HG03103 (cell line): Measurements from ENCODE around the gene MC1R.
"Not testable (repeated sequence)": the region's sequence is repeated elsewhere in the genome, so short reads cannot be mapped to it uniquely, and the experiment has no call there.

ENCODE experiments used
- ATAC-seq: cut with Tn5 transposase; IDR thresholded peaks from one replicate; pipeline ENCODE4 v1.9.1; 2021; ENCODE audit warnings: low read depth; ENCODE audit not compliant: unreplicated experiment

MC1R gene

DNA sequence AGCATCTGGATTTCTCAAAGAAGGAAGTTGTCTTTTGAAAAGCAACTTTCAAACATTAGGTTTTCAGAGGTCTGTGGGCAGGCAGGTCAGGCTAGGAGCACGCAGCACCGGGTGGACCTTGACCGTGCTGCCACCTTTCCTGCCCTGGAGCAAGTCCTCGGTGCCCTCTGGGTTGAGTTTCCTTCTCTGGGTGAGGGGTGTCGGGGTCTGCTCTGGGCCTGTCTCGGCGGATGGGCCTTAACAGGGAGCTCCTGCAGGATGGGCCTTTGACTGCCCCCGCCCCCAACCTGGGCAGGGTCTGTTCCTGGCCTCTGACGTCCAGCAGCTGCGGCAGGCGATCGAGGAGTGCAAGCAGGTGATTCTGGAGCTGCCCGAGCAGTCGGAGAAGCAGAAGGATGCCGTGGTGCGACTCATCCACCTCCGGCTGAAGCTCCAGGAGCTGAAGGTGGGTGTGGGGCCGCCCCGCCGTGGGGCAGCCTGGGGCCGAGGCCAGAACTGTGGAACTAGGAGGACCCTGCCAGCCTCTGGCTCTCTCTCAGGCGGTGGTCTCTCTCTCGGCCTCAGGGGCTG, 38.6 kb downstream of the MC1R start:
- ATAC-seq: no peak

DNA sequence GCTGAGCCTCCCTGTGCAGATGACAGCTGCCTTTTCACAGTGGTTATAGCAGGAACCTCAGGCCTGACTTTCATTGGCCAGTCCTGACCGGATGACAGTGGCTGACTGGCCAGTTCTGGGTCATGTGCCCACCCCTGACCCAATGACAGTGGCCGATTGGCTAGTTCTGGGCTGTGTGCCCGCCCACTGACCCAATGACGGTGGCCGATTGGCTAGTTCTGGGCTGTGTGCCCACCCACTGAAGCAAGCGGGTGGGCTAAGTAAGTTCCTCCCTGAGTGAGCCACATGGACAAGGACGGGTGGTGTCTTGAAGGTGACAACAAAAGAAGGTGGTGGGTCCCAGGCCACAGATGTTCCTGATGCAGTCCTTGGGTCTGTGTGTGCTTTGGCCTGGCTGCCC, 39.4 kb downstream of the MC1R start:
- no peak for ATAC-seq

- no peak for ATAC-seq
Observed at GRCh38 chr16:89958596-89958995, 39.9 kb downstream of the MC1R start.

- ATAC-seq: no peak
Observed at GRCh38 chr16:89960966-89961365, 42.3 kb downstream of the MC1R start.

DNA sequence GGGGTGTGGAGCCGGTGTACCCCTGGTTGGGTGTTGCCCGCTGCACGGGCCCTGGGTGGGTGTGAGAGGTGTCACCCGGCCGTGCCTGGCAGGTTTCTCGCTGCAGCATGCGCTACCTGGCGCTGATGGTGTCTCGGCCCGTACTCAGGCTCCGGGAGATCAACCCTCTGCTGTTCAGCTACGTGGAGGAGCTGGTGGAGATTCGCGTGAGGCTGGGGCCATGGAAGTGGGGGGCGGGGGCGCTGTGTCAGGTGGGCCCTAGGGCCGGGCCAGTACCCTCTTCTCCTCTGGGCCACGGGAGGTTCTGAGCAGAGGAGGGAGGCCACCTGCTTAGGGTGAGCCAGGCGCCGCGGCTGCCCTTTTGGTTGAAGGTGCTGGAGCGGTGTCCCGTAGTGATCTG, 43.3 kb downstream of the MC1R start:
- ATAC-seq: no peak

- no peak for ATAC-seq
Observed at GRCh38 chr16:89962754-89963498, 44.3 kb downstream of the MC1R start.

GRCh38 chr16:89964201-89964600, 45.5 kb downstream of the MC1R start:
- ATAC-seq: no peak

- ATAC-seq: no peak
Observed at GRCh38 chr16:89965447-89966225, 47.0 kb downstream of the MC1R start.

GRCh38 chr16:89966756-89967155, 48.1 kb downstream of the MC1R start:
- ATAC-seq: no peak

DNA sequence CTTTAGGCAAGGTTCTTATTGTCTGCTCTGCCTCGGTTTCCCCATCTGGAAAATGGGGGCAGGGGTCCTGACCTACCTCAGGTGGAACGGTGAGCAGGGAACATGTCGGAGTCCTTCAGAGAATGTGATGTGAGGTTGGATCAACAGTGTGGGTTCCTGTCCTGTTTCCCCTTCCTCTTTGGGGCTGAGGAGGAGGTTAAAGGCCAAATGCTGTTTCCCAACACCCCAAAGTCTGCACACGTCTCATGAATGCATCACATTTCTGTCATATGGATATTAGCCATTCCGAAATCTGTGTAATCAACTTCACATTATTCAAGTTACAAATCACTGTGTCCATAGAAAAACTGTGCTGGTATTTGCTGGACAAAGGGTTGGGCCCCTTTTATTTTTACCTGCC, 48.8 kb downstream of the MC1R start:
- not testable (repeated sequence) for ATAC-seq

DNA sequence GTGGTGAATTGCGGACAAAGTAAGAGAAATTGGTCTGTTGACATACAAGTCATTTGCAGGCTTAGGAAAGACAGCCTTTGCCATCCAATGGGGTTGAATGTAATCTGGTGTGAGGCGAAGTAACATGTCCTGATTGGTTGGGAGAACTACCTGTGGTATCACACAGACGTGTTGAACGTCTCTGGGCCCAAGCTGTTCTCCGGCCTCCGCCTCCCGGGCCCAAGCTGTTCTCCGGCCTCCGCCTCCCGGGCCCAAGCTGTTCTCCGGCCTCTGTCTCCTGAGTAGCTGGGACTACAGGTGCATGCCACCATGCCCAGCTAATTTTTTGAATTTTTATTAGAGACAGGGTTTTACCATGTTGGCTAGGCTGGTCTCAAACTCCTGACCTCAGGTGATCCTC, 49.4 kb downstream of the MC1R start:
- ATAC-seq: not testable (repeated sequence)

DNA sequence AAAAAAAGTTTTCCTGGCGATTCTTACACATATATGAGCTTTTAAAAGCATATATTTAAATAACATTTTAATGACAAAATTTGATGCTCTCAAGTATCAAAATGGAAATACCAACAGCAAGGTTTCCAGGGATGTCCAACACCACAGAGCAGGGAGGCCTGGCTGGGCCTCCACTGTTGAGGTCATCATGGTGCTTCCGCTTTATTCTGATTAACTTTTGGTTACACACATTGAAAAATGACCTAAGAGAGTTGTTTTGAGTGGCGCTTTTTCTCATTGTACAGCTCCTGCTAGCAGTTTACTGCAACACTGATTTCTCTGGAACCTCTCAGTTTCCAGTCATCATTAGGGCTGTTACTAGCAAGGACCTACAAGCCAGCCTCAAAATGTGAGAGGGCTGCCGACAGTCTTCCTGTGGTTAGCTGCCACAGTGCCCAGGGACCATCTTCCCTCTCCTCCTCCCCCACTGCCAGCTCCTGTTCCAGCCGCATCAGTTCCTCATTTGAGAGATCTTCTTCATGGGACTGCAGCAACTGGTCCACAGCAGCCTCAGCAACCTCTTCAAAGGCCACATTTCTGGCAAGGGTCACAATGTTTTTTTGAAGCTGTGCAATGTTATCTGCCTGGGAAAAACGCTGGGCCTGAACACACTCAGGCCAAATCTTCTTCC, 51.2 kb downstream of the MC1R start:
- ATAC-seq: no peak
